Esophagus muscularis mucosa (tissue), 3 donors: ENCODE results near the gene STARD8.

ENCODE experiments used
- EP300 ChIP-seq: sonication (generic); formaldehyde crosslinking; IDR thresholded peaks from one replicate; pipeline ENCODE4 v1.6.1; 2017; ENCODE audit warnings: antibody characterized with exemption
- TF ChIP-seq, protein P1 (sequence below), 3 experiments: fragments of 200-600 bp in 2 of 3; fragments of 450-650 bp in 1 of 3; sonication (generic) in 2 of 3; IDR thresholded peaks; one replicate each; pipeline ENCODE4 v1.5.1; 2017 to 2019; ENCODE audit warnings: antibody characterized with exemption in 3 of 3, mild to moderate bottlenecking in 2 of 3, moderate library complexity in 1 of 3

DNA sequence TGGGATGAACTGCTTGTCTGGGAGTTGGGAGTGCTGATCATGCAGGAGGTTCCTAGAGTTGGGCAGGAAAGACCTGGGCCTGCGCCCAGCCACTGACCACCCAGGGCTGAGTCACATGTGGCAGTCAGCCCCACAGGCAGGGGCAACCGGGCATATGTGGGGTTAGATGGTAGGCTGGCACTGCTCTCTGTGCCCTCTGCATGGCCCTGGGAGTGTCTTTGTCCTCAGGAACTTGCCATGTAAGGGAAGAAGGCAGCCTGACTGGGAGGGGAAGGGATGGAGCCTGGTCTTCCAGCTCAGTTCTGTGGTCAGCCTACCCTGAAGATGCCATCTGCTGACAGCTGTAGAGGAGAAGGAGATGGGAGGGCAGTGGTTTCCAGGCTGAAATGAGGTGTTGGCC, 111.2 kb downstream of the STARD8 start:
- TF ChIP-seq, protein P1, sequence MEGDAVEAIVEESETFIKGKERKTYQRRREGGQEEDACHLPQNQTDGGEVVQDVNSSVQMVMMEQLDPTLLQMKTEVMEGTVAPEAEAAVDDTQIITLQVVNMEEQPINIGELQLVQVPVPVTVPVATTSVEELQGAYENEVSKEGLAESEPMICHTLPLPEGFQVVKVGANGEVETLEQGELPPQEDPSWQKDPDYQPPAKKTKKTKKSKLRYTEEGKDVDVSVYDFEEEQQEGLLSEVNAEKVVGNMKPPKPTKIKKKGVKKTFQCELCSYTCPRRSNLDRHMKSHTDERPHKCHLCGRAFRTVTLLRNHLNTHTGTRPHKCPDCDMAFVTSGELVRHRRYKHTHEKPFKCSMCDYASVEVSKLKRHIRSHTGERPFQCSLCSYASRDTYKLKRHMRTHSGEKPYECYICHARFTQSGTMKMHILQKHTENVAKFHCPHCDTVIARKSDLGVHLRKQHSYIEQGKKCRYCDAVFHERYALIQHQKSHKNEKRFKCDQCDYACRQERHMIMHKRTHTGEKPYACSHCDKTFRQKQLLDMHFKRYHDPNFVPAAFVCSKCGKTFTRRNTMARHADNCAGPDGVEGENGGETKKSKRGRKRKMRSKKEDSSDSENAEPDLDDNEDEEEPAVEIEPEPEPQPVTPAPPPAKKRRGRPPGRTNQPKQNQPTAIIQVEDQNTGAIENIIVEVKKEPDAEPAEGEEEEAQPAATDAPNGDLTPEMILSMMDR (IDR thresholded peaks at IDR 0.05): no peak
- TF ChIP-seq EP300: no peak
